ENCODE data around the gene HIF1A. TPM values are rescaled to one million over a fixed set of nuclear protein-coding genes. Genes with fewer than 3 reads are reported as not detected.

Gene HIF1A
- total and polyA plus RNA-seq, 2 of the 8 experiments (the other 6 are each of a cell fraction or from before 2014, with no cell fraction given), result 54.8 to 175 TPM

Other genes starting within 250 kb of the HIF1A start
- 9.6 and 11.1 TPM in 2 replicates for gene SNAPC1, start 66.9 kb downstream of the HIF1A start, total RNA-seq (2021; fragmentation: NEBNext Ultra II Directional; extraction: Animal tissue kit (Norgen Biotek cat#: 25700))
- gene SNAPC1, start 66.9 kb downstream of the HIF1A start, polyA plus RNA-seq (2011; rRNA removed), result 5.2 and 5.8 TPM in 2 replicates
- gene SYT16, start 117.2 kb downstream of the HIF1A start, total RNA-seq (2021; fragmentation: NEBNext Ultra II Directional; extraction: Animal tissue kit (Norgen Biotek cat#: 25700)), result 2.9 and 3.6 TPM in 2 replicates
- 0.24 and 0.47 TPM in 2 replicates for gene SYT16, start 117.2 kb downstream of the HIF1A start, polyA plus RNA-seq (2011; rRNA removed)